ENCODE results near the gene PAQR4.

DNA sequence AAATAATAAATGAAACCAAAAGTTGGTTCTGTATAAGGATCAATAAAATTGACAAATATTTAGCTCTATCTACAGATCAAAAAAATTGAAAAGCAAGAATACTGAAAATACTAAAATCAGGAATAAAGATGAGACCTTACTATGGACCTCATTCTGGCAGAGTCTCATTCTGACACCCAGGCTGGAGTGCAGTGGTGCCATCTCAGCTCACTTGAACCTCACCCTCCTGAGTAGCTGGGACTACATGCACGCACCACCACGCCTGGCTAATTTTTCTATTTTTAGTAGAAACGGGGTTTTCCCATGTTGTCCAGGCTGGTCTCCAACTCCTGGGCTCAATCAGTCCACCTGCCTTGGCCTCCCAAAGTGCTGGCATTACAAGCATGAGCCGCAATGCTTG is 27.1 kb upstream of the PAQR4 start:
- TF ChIP-seq POLR2AphosphoS5 (IDR thresholded peaks at IDR 0.05): no peak
- TF ChIP-seq, protein P1, sequence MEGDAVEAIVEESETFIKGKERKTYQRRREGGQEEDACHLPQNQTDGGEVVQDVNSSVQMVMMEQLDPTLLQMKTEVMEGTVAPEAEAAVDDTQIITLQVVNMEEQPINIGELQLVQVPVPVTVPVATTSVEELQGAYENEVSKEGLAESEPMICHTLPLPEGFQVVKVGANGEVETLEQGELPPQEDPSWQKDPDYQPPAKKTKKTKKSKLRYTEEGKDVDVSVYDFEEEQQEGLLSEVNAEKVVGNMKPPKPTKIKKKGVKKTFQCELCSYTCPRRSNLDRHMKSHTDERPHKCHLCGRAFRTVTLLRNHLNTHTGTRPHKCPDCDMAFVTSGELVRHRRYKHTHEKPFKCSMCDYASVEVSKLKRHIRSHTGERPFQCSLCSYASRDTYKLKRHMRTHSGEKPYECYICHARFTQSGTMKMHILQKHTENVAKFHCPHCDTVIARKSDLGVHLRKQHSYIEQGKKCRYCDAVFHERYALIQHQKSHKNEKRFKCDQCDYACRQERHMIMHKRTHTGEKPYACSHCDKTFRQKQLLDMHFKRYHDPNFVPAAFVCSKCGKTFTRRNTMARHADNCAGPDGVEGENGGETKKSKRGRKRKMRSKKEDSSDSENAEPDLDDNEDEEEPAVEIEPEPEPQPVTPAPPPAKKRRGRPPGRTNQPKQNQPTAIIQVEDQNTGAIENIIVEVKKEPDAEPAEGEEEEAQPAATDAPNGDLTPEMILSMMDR (IDR thresholded peaks at IDR 0.05): no peak
- TF ChIP-seq POLR2A (IDR thresholded peaks at IDR 0.05): no peak

All from upper lobe of left lung (tissue), 4 donors.